Measurements from ENCODE around the gene UNCX.
"Not testable (repeated sequence)": the region's sequence is repeated elsewhere in the genome, so short reads cannot be mapped to it uniquely, and the experiment has no call there.

The UNCX gene

GRCh38 chr7:1259621-1260243 is 27.1 kb downstream of the UNCX start:
- no peak for DNase-seq

GRCh38 chr7:1260244-1260635 is 27.6 kb downstream of the UNCX start:
- no peak for DNase-seq

DNA sequence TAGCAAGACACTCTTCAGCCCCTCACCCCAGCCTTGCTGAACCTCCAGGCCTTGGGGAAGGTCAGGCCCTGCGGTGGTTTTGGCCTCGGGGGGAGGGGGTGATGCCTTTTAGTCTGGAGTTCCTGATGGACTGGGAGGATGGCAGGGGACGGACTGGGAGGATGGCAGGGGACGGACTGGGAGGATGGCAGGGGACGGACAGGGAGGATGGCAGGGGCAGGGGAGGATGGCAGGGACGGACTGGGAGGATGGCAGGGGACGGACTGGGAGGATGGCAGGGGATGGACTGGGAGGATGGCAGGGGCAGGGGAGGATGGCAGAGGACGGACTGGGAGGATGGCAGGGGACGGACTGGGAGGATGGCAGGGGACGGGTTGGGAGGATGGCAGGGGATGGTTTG is 28.4 kb downstream of the UNCX start:
- not testable (repeated sequence) for DNase-seq

DNA sequence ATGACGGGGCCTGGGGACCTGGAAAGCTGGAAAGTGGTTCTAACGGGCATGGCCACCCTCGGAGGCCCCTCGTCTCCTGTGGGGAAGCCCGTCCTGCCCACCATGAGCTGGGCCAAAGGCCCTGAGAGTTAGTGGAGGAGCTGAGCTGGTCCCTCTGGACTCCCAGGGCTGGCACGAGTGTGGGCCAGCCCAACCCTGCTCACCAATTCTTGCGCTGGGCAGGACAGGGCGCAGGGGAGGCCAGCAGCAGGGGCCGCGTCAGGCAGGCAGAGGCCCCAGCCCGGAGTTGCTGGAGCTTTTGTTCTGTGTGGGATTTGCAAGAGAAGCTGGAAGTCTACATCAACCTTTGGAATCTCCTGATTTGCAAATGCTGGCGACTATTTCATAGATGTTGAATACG is 29.8 kb downstream of the UNCX start:
- DNase-seq = no peak

DNA sequence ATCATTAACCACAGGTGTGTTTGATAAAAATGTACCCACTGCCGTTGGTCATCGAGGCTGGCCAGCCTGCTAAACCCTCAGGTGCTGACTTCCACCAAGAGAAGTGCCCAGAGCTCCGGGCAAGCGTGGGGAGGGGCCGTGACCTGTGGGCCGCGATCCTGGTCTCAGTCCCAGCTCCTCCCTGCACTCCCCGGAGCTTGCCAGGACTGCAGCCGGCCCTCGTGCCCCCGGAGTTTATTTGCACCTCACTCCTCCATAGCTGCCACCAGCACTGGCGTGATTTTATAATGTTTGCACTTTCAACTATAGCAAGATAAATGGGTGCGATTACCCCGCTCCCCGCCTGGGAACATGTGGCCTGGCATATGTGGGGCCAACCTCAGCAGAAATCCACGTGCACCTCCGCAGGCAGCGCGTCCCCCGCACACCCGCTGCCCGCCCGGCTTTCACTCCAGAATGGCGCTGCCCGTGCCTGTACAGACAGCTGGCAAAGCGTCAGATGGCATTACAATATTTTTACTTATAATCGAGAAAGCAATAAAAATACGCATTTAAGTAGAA is 30.8 kb downstream of the UNCX start:
- no peak for DNase-seq

- DNase-seq = no peak
Measured at GRCh38 chr7:1264345-1265280, 31.9 kb downstream of the UNCX start.

DNA sequence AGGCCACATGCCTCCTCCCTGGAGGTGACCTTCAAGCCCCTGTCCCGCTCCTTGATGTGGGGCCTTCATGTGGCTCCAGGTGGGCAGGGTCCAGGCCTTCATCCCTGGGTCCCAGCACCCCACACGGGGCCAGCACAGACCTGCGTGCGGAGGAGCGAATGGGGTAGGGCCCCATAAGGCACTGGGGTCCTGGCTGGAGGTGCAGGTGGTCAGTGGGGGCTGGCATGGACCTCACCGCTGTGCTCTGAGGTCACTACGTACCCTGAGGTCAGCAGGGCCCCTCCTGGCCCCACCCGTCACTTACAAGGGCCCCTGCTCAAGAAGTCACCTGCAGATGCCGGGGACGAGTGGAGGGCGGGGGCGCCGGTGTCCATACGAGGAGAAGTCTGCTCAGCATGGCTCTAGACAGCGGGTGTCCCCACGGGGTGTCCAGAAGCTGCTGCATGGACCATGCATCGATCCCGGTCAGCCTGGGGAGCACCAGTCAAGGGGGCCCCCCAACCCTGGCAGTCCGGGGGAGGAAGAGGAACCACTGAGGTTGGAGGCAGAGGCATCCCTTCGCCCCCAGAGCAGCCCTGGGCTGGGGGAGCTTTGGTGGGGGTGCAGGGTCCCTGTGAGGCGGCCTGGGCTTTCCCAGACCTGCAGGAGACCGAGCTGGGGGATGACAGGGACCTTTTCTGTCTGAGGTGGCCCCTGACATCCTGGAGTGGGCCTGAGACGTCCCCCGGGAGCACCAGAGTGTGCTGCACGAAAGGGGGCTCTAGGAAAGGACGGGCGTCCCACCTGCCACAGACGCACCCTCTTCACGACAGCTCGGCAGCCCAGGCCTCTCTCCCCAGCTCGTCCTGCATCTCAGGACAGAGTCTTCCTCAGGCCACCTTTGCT is 34.6 kb downstream of the UNCX start:
- DNase-seq = no peak

GRCh38 chr7:1268076-1268815 is 35.6 kb downstream of the UNCX start:
- no peak for DNase-seq

GRCh38 chr7:1268866-1269265 is 36.2 kb downstream of the UNCX start:
- DNase-seq = no peak

GRCh38 chr7:1269336-1269890 is 36.7 kb downstream of the UNCX start:
- no peak for DNase-seq

- no peak for DNase-seq
Measured at GRCh38 chr7:1270181-1270580, 37.5 kb downstream of the UNCX start.

GRCh38 chr7:1271046-1271445 is 38.4 kb downstream of the UNCX start:
- DNase-seq = no peak

- no peak for DNase-seq
Measured at GRCh38 chr7:1271656-1272055, 39.0 kb downstream of the UNCX start.

- not testable (repeated sequence) for DNase-seq
Measured at GRCh38 chr7:1272136-1272535, 39.5 kb downstream of the UNCX start.

- no peak for DNase-seq
Measured at GRCh38 chr7:1274121-1274875, 41.6 kb downstream of the UNCX start.

GRCh38 chr7:1274876-1275375 is 42.3 kb downstream of the UNCX start:
- no peak for DNase-seq

DNA sequence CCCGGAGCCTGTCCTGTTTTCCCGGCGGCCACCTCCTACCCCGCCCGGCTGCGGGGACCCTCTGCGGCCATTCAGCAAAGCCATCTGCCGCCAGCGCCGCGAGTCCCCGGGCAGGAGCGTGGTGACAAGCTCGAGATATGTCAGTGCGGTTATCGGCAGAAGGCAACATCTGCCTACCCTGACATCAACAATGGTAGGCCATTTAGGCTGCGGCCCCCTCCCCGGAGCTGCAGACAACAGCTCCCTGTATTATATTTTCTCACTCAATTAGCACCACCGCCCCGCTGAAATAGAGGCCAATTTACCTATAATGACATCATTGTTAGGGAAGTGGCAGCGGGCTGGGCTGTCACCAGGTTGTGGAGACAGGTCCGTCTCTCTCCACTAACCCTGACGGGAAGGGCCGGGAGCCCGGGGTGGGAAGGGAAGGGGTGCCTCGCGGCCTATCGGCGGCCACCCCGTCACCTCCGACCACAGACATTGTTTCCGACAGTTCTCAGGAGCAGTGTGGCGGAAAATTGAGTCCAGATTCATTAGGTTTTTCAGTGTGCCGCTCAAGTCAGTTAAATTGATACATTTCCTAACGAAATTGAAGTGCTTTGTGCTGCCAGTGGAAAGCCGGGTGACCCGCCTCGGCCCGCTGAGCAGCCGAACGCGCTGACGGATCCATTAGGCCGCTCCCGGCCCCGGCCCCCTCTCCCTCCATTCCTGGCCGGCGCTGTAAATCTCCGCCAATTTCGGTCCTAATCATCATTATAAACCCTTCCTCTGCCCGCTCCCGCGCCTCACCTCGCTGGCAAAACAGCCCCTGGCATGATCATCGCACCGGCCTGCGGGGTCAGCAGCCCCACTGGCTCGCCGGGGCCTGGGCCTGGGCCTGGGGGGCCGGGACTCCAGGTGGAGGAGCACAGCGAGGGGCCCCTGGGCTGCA is 43.0 kb downstream of the UNCX start:
- no peak for DNase-seq

DNA sequence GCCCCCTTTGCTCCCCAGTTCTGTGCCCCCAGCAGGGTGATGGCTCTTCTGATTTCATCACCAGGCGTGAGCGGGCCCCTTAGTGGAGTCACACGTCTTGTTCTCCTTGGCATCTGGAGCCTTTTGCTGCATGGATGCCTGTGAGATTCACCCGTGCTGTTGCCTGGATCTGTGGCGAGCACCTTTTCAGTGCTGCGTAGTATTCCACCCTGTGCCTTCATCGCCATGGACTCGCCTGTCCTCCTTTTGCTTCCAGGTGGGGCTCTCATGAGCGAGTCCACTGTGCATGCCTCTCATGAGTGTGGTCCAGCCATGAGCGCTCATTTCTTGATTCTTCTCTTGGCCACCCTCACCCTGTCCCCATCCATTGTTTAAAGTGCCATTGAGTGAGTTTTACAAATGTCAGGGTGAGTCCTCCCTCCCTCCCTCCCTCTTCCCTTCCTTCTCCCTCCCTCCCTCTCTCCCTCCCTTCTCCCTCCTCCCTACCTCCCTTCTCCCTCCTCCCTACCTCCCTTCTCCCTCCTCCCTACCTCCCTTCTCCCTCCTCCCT is 44.0 kb downstream of the UNCX start:
- no peak for DNase-seq

DNA sequence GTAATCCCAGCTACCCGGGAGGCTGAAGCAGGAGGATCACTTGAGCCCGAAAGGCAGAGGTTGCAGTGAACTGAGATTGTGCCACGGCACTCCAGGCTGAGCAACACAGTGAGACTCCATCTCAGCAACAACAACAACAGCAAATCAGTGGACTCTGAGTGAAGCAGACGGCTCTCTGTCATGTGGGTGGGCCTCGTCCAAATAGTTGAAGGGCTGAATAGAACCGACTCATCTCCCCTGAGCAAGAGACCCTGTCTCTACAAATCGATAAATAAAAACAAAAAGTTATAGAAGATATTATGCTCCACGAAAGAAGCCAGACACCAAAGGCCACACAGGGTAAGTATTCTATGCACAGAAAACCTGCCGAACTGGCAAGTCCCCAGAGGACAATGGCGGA is 45.9 kb downstream of the UNCX start:
- no peak for DNase-seq

- DNase-seq = no peak
Measured at GRCh38 chr7:1279041-1279440, 46.4 kb downstream of the UNCX start.
